AG10803 (cell line): ENCODE results near the gene KCNH1.

Experiments used
- DNase-seq: peaks from one replicate; pipeline ENCODE4 v3.0.0; 2010; ENCODE audit warnings: low read depth
- H3K4me3 ChIP-seq: 2 replicates; pipeline ENCODE4 v1.5.1; 2011; ENCODE audit warnings: mild to moderate bottlenecking, low read length, control low read depth
- CTCF ChIP-seq: conservative IDR thresholded peaks from 2 replicates; pipeline ENCODE4 v1.5.1; 2011; ENCODE audit warnings: mild to moderate bottlenecking, low read length, control low read depth, inconsistent platforms

KCNH1 gene

GRCh38 chr1:210940081-210940617 lies 193.8 kb downstream of the KCNH1 start:
- H3K4me3 ChIP-seq = no peak overlapping the region
- no peak for DNase-seq
- TF ChIP-seq CTCF = no peak

DNA sequence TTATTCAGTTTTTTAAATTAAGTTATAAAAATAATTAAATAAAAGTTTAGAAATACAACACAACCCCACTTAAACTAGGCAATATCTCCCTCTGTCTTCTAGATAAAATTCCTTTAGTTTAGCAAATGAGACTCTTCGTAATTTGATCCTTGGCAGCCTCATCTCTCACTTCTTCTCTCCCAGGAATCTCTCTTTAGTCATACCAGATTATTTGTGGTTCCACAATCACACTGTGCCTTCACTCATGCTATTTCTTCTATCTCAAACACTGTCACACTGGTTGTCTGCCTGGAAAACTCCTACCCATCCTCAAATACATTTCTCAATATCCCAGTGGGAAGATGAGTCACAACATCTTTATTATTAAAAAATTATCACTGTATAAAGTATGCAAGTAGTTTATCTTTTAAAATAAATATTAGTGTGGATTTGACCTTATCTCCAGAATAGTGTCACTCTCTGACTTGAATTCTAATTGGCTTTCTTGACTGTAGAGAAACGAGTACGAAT lies 195.5 kb downstream of the KCNH1 start:
- no peak for DNase-seq
- TF ChIP-seq CTCF = no peak

DNA sequence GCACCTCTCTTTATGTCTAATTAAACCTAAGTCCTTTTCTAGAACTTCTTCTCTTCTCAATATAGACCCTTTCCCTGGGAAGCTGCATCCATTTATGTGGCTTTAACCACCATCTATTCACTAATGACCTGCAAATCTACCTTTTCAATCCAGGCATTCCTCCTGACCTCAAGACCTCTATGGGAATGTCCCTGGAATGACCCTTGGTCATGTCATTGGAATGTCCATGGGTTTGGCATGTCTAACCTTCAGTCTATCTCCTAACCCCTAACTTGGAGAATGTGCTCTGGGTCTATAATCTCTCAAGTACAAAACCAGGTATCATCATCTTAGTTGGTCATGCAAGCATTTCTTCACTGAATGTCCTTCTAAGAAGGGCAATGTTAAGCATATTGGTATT lies 196.1 kb downstream of the KCNH1 start:
- no peak for TF ChIP-seq CTCF
- no peak overlapping the region for H3K4me3 ChIP-seq
- DNase-seq = no peak

More for the DNA sequence above, 195.5 kb downstream of the KCNH1 start:
- H3K4me3 ChIP-seq = no peak overlapping the region

DNA sequence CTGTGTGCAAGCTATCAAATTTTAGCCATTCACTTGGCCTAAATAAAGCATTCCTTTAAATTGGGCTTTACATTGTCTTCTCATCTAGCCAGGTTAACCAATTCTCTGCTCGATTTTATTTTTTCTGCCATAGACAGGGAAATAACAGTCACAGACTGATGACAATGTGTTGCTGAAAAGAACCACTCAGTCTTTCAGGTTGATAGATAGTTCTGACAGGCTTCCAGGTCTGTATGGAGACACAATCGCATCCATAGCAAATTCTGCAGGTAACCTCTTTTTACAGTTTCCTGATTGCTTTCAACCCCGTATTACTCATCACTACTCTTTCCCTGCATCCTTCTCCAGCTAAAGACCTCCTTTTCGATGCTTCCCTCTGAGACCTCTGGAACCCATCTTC lies 198.0 kb downstream of the KCNH1 start:
- DNase-seq = no peak
- H3K4me3 ChIP-seq = no peak overlapping the region
- no peak for TF ChIP-seq CTCF

DNA sequence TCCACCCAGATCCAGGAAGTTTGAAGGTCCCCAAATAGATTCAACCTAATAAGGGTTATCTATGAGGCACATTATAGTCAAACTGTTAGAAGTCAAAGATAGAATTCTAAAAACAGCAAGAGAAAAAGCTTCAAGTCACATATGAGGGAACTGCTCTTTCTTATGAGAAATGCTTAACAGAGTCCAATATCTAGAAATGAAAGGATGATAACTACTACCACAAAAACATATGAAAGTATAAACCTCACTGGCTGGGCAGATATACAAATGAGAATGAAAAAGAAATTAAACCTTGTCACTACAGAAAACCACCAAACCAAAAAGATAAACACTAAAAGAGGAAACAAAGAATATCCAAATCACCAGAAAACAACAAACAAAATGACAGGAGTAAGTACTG lies 201.8 kb downstream of the KCNH1 start:
- no peak for TF ChIP-seq CTCF

GRCh38 chr1:210922666-210923065 lies 211.3 kb downstream of the KCNH1 start:
- no peak for DNase-seq
- no peak overlapping the region for H3K4me3 ChIP-seq
- no peak for TF ChIP-seq CTCF

More for the DNA sequence above, 201.8 kb downstream of the KCNH1 start:
- H3K4me3 ChIP-seq = no peak overlapping the region
- DNase-seq = no peak
